Measurements from ENCODE around the gene OPRD1.

- TF ChIP-seq POLR2A (IDR thresholded peaks at IDR 0.05; ENCODE audit: low read depth) (no peak), CTCF (IDR thresholded peaks at IDR 0.05) (no peak)
Observed at GRCh38 chr1:28914228-28915030, 102.5 kb downstream of the OPRD1 start, which contains the start of gene EPB41.

Measured in esophagus muscularis mucosa (tissue), 3 donors.